IPS-18c (cell line): ENCODE data around the gene PLSCR1.
"Not testable (repeated sequence)": the region's sequence is repeated elsewhere in the genome, so short reads cannot be mapped to it uniquely, and the experiment has no call there.

ENCODE experiments used
- H3K4me3 ChIP-seq: 2 replicates; pipeline ENCODE4 v1.7.0; 2013; ENCODE audit warnings: low read depth, mild to moderate bottlenecking, low read length, moderate library complexity; ENCODE audit not compliant: insufficient read depth
- H3K9me3 ChIP-seq: one replicate; pipeline ENCODE4 v1.6.1; 2013; ENCODE audit warnings: mild to moderate bottlenecking, low read length, moderate library complexity; ENCODE audit not compliant: control insufficient read depth, insufficient read depth

PLSCR1 gene

GRCh38 chr3:146501752-146502151, 42.7 kb downstream of the PLSCR1 start:
- no peak overlapping the region for H3K4me3 ChIP-seq
- H3K9me3 ChIP-seq = no peaks in the 10 kb centered on the region

- no peak overlapping the region for H3K4me3 ChIP-seq
These were observed 44.7 kb downstream of the PLSCR1 start for GRCh38 chr3:146499701-146500100.

GRCh38 chr3:146498002-146498736, 46.2 kb downstream of the PLSCR1 start:
- Histone ChIP-seq H3K4me3 (no peak overlapping the region), H3K9me3 (no peaks in the 10 kb centered on the region)

More at GRCh38 chr3:146499701-146500100, 44.7 kb downstream of the PLSCR1 start:
- no peaks in the 10 kb centered on the region for H3K9me3 ChIP-seq

- not testable (repeated sequence) for H3K9me3 ChIP-seq, H3K4me3 ChIP-seq
These were observed 47.1 kb downstream of the PLSCR1 start for GRCh38 chr3:146497145-146497843.

GRCh38 chr3:146496726-146497125, 47.7 kb downstream of the PLSCR1 start:
- Histone ChIP-seq H3K9me3 (no peaks in the 10 kb centered on the region), H3K4me3 (no peak overlapping the region)

- Histone ChIP-seq H3K4me3 (no peak overlapping the region), H3K9me3 (no peaks in the 10 kb centered on the region)
These were observed 48.2 kb downstream of the PLSCR1 start for GRCh38 chr3:146496251-146496650.

- Histone ChIP-seq H3K4me3 (no peak overlapping the region), H3K9me3 (no peaks in the 10 kb centered on the region)
These were observed 50.6 kb downstream of the PLSCR1 start for GRCh38 chr3:146493761-146494160.

- H3K4me3 ChIP-seq = no peak overlapping the region
- H3K9me3 ChIP-seq = no peaks in the 10 kb centered on the region
These were observed 51.2 kb downstream of the PLSCR1 start for GRCh38 chr3:146493221-146493620.

GRCh38 chr3:146491303-146491702, 53.1 kb downstream of the PLSCR1 start:
- Histone ChIP-seq H3K9me3 (no peaks in the 10 kb centered on the region), H3K4me3 (no peak overlapping the region)

- Histone ChIP-seq H3K4me3 (no peak overlapping the region), H3K9me3 (no peaks in the 10 kb centered on the region)
These were observed 59.1 kb downstream of the PLSCR1 start for GRCh38 chr3:146485297-146485696.

GRCh38 chr3:146476094-146476740, 68.2 kb downstream of the PLSCR1 start:
- no peaks in the 10 kb centered on the region for H3K9me3 ChIP-seq
- no peak overlapping the region for H3K4me3 ChIP-seq

GRCh38 chr3:146474976-146475375, 69.4 kb downstream of the PLSCR1 start:
- H3K4me3 ChIP-seq, H3K9me3 ChIP-seq: not testable (repeated sequence)

- Histone ChIP-seq H3K9me3 (no peaks in the 10 kb centered on the region), H3K4me3 (no peak overlapping the region)
These were observed 70.7 kb downstream of the PLSCR1 start for GRCh38 chr3:146473726-146474125.

GRCh38 chr3:146472611-146473010, 71.8 kb downstream of the PLSCR1 start:
- H3K9me3 ChIP-seq = no peaks in the 10 kb centered on the region
- no peak overlapping the region for H3K4me3 ChIP-seq

- Histone ChIP-seq H3K9me3 (no peaks in the 10 kb centered on the region), H3K4me3 (no peak overlapping the region)
These were observed 73.4 kb downstream of the PLSCR1 start for GRCh38 chr3:146471012-146471411.

GRCh38 chr3:146470425-146470990, 73.9 kb downstream of the PLSCR1 start:
- H3K9me3 ChIP-seq = no peaks in the 10 kb centered on the region
- no peak overlapping the region for H3K4me3 ChIP-seq

- Histone ChIP-seq H3K4me3 (peak within 1 kb of the TSS; percentile 20; the same call in 1 of the 2 replicates), H3K9me3 (no peaks in the 10 kb centered on the region)
These were observed 75.0 kb downstream of the PLSCR1 start, which contains the start of gene PLSCR2 for GRCh38 chr3:146469150-146470017. Gene PLSCR2 (minus strand): TSS chr3:146469561. CDS start chr3:146459904, 9,657 bp downstream.
